Measurements from ENCODE around the gene CHMP2A.

DNA sequence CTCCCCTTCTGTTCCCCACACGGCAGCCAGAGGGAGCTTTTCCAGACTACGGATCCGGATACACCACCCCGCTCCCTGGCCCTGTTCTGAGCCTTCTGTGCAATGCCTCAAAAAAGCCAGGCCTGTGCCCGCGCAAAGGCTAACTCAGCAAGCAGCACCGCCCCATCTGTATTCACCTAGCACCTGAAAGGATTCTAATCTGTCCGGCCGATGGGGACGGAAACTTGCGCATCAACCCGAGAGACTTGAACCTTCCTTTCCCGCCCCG lies 35.9 kb downstream of the CHMP2A start:
- no peak for TF ChIP-seq KLF7 (tag by site-specific recombination; IDR thresholded peaks at IDR 0.05; ENCODE audit: borderline replicate concordance)
- TF ChIP-seq KLF16 (tag by site-specific recombination; IDR thresholded peaks at IDR 0.05), result no peak
- no peak; the same call in 1 of the 2 replicates for TF ChIP-seq OVOL3 (tag by site-specific recombination; IDR thresholded peaks at IDR 0.05)
- TF ChIP-seq MYNN (tag by site-specific recombination; IDR thresholded peaks at IDR 0.05; ENCODE audit: borderline replicate concordance), result no peak
